Liver (tissue), 3 donors: ENCODE results near the gene FRMD4B.

Experiments
- FOXA1 ChIP-seq: IDR thresholded peaks from 2 replicates; pipeline ENCODE4 v1.6.1; 2016; ENCODE audit warnings: antibody characterized with exemption
- GABPA ChIP-seq, 2 donors: IDR thresholded peaks in 1 of 2; conservative IDR thresholded peaks in 1 of 2; 2 replicates each; pipeline ENCODE4 v1.6.1; 2016; ENCODE audit warnings: antibody characterized with exemption in 2 of 2, mild to moderate bottlenecking in 1 of 2, moderate library complexity in 1 of 2
- REST ChIP-seq: IDR thresholded peaks from 2 replicates; pipeline ENCODE4 v1.6.1; 2016; ENCODE audit warnings: antibody characterized with exemption, mild to moderate bottlenecking
- YY1 ChIP-seq: IDR thresholded peaks from 2 replicates; pipeline ENCODE4 v1.6.1; 2016; ENCODE audit warnings: antibody characterized with exemption, mild to moderate bottlenecking
- TF ChIP-seq, protein P1 (sequence below): fragments of 150-350 bp; IDR thresholded peaks from 2 replicates; pipeline ENCODE4 v1.5.1; 2017; ENCODE audit warnings: improper control_type of control experiment, low read depth, low read length; ENCODE audit not compliant: missing input control
- donor health status: healthy.
- donor health status: healthy.

DNA sequence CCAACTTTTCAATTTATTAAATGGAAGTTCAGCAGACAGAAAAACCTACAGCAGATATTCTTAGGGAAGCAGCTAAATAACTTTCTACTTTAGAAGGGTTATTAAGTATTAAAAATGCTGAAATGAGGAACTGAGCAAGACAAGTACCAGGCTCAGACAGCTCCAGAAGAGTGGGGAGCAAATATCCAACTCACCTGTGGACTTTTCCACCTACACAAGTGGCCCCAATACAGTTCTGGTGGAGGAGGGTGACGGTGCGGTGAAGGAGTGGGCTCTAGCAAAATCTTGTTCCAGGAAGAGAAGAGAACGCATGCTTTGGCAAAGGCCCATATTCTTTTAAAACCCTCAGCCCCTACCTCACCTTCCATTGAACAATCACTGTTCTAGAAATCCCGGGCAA, 133.7 kb downstream of the FRMD4B start:
- TF ChIP-seq, protein P1, sequence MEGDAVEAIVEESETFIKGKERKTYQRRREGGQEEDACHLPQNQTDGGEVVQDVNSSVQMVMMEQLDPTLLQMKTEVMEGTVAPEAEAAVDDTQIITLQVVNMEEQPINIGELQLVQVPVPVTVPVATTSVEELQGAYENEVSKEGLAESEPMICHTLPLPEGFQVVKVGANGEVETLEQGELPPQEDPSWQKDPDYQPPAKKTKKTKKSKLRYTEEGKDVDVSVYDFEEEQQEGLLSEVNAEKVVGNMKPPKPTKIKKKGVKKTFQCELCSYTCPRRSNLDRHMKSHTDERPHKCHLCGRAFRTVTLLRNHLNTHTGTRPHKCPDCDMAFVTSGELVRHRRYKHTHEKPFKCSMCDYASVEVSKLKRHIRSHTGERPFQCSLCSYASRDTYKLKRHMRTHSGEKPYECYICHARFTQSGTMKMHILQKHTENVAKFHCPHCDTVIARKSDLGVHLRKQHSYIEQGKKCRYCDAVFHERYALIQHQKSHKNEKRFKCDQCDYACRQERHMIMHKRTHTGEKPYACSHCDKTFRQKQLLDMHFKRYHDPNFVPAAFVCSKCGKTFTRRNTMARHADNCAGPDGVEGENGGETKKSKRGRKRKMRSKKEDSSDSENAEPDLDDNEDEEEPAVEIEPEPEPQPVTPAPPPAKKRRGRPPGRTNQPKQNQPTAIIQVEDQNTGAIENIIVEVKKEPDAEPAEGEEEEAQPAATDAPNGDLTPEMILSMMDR, result no peak
- TF ChIP-seq REST (no peak), FOXA1 (no peak), GABPA (IDR thresholded peaks at IDR 0.05 in 1 of 2, conservative IDR thresholded peaks at IDR 0.05 in 1 of 2) (no peak), YY1 (no peak)
